GM12874 (cell line): Measurements from ENCODE around the gene SEPTIN8.
A peak's percentile ranks its signal among the peaks of the same experiment; 100 is the strongest.

Source experiments
- CTCF ChIP-seq: IDR thresholded peaks from 2 replicates; pipeline ENCODE4 v1.5.1; 2011; ENCODE audit warnings: low read depth, mild to moderate bottlenecking, control low read depth, low read length, moderate library complexity; ENCODE audit not compliant: insufficient read depth

Gene SEPTIN8

GRCh38 chr5:132736853-132737833 is 39.9 kb downstream of the SEPTIN8 start, which contains the start of gene KIF3A:
TSS of gene KIF3A (minus strand) at chr5:132737546. CDS start at chr5:132737419, 127 bp downstream.
- peak; percentile 11; the same call in 1 of the 2 replicates for TF ChIP-seq CTCF

- TF ChIP-seq CTCF, result no peak
Observed at GRCh38 chr5:132734687-132735086, 42.4 kb downstream of the SEPTIN8 start.

- TF ChIP-seq CTCF, result no peak
Observed at GRCh38 chr5:132733499-132734148, 43.4 kb downstream of the SEPTIN8 start.

GRCh38 chr5:132729896-132730295 is 47.1 kb downstream of the SEPTIN8 start:
- no peak for TF ChIP-seq CTCF

- no peak for TF ChIP-seq CTCF
Observed at GRCh38 chr5:132725745-132726144, 51.3 kb downstream of the SEPTIN8 start.

- TF ChIP-seq CTCF, result no peak
Observed at GRCh38 chr5:132718544-132719312, 58.3 kb downstream of the SEPTIN8 start.
